Measurements from ENCODE around the gene FOXP1. TPM values are rescaled to one million over a fixed set of nuclear protein-coding genes. Genes with fewer than 3 reads are reported as not detected.

Gene FOXP1
- total RNA-seq, 1 experiment from 2014 or later = 22.1 TPM

DNA sequence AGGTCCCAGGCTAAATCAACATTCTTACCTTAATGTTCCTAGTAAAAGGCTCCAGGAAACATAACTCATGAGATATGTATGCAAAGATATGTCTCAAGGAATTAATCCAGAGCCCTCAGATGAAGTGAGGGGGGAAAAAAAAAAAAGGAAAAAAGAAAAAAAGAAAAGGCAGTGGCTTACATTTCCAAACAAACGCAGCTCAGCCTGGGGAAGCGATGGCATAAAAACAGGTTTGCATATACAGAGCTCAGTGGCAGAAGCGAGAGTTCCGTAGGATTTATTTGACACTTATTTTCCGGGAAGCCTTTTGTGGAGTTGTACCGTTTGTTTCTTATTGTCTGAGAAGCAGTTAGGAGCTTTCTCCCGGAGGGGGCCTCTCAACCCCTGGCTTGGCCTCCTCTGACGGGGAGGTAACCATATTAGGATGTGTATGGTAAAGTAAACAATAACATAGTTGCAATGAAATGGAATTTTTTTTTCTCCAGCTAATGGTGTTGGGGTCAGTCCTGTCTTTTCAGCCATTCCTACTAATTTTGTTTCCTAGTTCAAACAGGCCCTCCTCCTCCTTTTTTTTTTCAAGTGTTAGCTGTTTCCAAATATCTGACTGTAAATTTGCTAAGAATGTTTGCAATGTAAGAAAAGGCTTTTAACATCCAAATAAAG, 338.6 kb downstream of the FOXP1 start:
- peaks cover 22% of the 10 kb centered on the region for H3K4me1 ChIP-seq (replicated peaks)
- peak overlapping the region; percentile 33; the same call in 1 of the 2 replicates for H3K27ac ChIP-seq
- H3K36me3 ChIP-seq = no peaks in the 10 kb centered on the region
- H3K9me3 ChIP-seq (replicated peaks) = no peaks in the 10 kb centered on the region
- no peaks in the 10 kb centered on the region for H3K27me3 ChIP-seq (replicated peaks)
- H3K4me3 ChIP-seq = peak overlapping the region; percentile 15
- DNase-seq (ENCODE audit: low read depth in 1 of 2, low spot score in 2 of 2) = peak; percentile 63 to 67

DNA sequence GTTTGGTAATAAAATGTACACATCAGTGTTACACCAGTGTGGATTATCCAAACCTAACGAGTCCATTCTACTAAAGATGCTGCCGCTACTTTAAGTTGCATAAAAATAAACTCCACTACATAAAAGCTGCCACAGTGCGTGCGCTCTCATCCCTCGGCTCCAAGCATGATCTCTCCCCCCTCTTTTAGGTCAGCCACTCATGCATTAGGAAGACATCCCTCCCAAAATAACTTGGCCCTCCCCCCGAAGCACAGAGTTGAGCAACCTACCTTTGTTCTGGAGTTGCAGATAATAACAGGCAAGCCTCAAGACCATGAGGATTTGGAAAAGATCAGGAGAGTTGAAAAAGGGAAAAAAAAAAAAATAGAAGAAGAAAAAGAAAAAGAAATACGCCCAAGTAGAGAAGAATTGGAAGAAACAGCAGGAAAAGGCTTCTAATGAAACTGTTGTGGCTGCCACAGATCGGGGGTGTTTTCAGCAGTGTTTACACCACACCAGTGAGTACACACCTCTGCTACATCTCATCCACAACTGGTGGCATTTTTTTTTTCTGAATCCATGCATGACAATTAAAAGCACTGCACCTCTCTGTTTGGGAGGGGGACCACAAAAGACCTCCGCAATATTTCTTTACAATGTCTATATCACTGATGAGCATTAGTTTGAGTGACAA, 339.2 kb downstream of the FOXP1 start:
- no peaks in the 10 kb centered on the region for H3K27me3 ChIP-seq (replicated peaks)
- H3K9me3 ChIP-seq (replicated peaks) = no peaks in the 10 kb centered on the region
- peaks cover 20% of the 10 kb centered on the region for H3K4me1 ChIP-seq (replicated peaks)
- peak overlapping the region; percentile 33; the same call in 1 of the 2 replicates for H3K27ac ChIP-seq
- H3K4me3 ChIP-seq = peak overlapping the region; percentile 15
- no peaks in the 10 kb centered on the region for H3K36me3 ChIP-seq
- peak in 1 of 2 experiments; percentile 35 for DNase-seq (ENCODE audit: low read depth in 1 of 2, low spot score in 2 of 2)

DNA sequence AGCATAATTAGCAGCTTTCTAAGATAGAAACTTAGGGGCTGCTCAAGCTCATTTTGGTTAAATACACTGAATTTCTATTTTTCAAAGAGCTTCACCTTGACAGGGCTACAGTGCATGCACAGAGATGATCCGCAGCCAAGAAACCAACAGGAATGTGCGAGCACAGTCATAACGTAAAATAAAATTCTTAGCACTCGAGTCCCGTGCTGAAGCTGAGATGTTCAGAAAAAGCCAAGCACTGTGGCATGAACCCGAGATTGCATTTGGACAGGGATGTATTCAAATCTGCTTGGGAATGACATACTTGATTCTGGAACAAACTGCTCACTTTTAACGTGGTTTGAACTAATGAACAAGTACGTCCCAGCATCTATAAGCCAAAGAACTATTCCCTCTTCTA, 340.3 kb downstream of the FOXP1 start:
- H3K4me1 ChIP-seq (replicated peaks) = peaks cover 13% of the 10 kb centered on the region

DNA sequence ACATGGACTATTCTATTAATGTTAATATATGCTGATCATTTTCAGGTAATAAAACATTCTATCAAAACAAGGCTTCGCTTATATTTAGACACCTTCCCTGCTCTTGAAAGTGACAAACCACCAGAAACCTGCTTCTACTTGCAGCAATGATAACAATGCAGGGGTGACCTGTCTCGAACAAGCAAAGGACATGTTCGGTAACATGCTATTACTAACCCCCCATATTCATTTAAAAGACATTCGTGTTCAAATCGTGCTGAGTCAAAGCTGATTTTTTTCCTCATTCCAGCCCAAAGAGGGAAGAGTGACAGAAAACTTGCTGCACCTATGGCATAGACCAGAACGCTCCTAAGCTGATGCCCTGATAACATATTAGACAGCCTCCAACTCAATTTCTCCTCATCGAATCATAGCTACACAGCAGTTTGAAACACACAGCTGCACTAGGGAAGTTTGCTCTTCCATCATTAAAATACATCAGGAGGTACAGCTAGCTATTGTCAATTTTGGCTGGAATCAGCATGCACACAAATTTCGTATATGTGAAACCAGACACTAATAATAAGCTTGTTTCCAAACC, 341.5 kb downstream of the FOXP1 start:
- DNase-seq (ENCODE audit: low read depth in 1 of 2, low spot score in 2 of 2) = no peak
- no peaks in the 10 kb centered on the region for H3K9me3 ChIP-seq (replicated peaks)
- no peaks in the 10 kb centered on the region for H3K36me3 ChIP-seq
- peaks cover 13% of the 10 kb centered on the region for H3K4me1 ChIP-seq (replicated peaks)
- no peak overlapping the region for H3K4me3 ChIP-seq
- no peaks in the 10 kb centered on the region for H3K27me3 ChIP-seq (replicated peaks)
- H3K27ac ChIP-seq = no peak overlapping the region

More for the DNA sequence above, 340.3 kb downstream of the FOXP1 start:
- no peak overlapping the region for H3K27ac ChIP-seq
- no peaks in the 10 kb centered on the region for H3K27me3 ChIP-seq (replicated peaks)
- DNase-seq (ENCODE audit: low read depth in 1 of 2, low spot score in 2 of 2) = no peak
- no peaks in the 10 kb centered on the region for H3K36me3 ChIP-seq
- H3K4me3 ChIP-seq = no peak overlapping the region
- H3K9me3 ChIP-seq (replicated peaks) = no peaks in the 10 kb centered on the region

DNA sequence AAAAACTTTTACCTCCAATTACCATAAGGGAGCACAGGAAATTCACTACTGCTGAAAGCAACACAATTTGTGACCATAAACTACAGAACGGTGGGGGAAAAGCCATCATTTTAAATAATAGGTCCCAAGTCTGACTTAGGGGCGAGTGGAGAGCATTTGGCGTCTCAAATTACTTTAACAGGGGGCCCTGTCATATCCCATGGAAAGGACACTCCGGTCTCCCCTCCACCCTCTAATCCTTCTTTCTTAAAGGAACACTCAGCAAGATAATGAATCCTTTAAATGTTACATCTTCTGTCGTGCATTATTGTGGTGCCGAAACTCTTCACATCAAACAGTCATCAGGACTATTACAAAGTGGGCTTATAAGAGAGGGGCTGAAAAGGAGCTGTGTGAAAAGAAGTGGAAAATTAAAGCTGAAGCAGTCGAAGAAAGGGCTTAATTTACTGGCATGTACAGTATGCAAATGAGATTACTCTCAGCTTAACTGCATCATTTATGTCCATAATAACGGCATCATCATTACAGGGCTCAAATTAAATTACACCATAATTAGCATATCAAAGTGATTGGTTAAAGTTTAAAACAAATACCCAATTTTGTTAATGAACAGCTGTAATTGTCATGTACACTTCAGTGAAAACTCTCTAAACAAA, 342.2 kb downstream of the FOXP1 start:
- Histone ChIP-seq H3K27ac (no peak overlapping the region), H3K9me3 (replicated peaks) (no peaks in the 10 kb centered on the region), H3K36me3 (no peaks in the 10 kb centered on the region), H3K4me1 (replicated peaks) (peaks cover 13% of the 10 kb centered on the region), H3K27me3 (replicated peaks) (no peaks in the 10 kb centered on the region), H3K4me3 (no peak overlapping the region)
- no peak for DNase-seq (ENCODE audit: low read depth in 1 of 2, low spot score in 2 of 2)

DNA sequence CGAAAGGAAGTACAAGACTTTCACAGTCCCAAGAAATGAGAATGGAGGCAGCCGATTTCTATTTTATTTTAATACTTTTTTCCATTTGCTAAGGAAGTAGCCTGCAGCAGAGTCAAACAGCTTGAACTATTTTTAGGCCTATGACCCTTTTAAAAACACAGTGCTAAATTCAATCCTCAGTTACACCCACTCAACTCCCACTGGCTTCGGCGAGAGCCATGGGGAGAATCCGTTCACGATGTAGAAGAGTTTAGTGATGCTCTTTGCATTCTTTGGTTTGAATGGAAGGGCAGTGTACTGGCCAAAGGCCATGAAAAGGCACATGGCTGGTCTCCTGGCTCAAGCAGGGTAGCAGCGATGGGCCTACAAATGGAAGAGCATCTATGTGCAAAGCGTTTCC, 343.5 kb downstream of the FOXP1 start:
- Histone ChIP-seq H3K9me3 (replicated peaks) (no peaks in the 10 kb centered on the region), H3K27me3 (replicated peaks) (no peaks in the 10 kb centered on the region), H3K36me3 (no peaks in the 10 kb centered on the region), H3K4me3 (no peak overlapping the region), H3K27ac (no peak overlapping the region), H3K4me1 (replicated peaks) (peaks cover 11% of the 10 kb centered on the region)
- no peak for DNase-seq (ENCODE audit: low read depth in 1 of 2, low spot score in 2 of 2)

DNA sequence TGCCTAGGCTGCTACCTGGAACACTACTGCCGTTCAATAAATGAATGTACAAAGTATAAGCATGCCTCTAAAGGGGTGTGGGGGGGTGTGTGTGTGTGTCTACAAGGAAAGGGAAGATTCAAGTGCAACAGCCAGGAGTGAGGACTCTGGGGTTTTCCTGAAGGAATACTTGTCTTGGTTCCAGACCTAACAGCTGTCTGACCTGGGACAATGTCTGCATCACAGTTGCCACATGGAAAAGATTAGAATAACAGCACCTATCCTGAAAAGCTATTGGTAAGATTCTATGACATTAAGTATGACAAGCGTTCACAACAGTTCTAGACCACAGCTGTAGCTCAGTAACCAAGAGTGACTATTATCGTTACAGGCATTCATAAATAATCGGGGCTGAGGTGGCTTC, 345.2 kb downstream of the FOXP1 start:
- Histone ChIP-seq H3K27ac (no peak overlapping the region), H3K4me3 (no peak overlapping the region), H3K36me3 (no peaks in the 10 kb centered on the region), H3K27me3 (replicated peaks) (no peaks in the 10 kb centered on the region), H3K9me3 (replicated peaks) (no peaks in the 10 kb centered on the region), H3K4me1 (replicated peaks) (no peaks in the 10 kb centered on the region)
- no peak for DNase-seq (ENCODE audit: low read depth in 1 of 2, low spot score in 2 of 2)

DNA sequence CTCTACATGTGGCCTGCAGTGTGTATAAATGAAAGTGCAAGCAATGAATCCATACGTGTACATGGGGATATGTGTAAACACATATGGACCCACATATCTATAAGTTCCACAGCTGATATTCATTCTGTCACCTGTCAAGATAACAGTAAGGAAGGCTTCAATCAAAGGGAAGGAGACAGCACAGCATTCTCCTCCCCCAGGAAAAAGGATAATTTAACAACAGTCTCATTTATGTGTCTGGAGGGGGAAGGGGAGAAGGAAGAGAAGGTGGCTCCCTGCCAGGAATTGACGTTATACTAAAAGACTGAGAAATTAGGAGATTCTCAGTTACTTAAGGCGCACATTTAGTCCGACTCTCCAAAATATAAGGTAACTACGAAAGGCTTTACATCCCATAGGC, 345.9 kb downstream of the FOXP1 start:
- Histone ChIP-seq H3K36me3 (no peaks in the 10 kb centered on the region), H3K27me3 (replicated peaks) (no peaks in the 10 kb centered on the region), H3K9me3 (replicated peaks) (no peaks in the 10 kb centered on the region), H3K4me1 (replicated peaks) (no peaks in the 10 kb centered on the region), H3K4me3 (no peak overlapping the region), H3K27ac (no peak overlapping the region)
- no peak for DNase-seq (ENCODE audit: low read depth in 1 of 2, low spot score in 2 of 2)

DNA sequence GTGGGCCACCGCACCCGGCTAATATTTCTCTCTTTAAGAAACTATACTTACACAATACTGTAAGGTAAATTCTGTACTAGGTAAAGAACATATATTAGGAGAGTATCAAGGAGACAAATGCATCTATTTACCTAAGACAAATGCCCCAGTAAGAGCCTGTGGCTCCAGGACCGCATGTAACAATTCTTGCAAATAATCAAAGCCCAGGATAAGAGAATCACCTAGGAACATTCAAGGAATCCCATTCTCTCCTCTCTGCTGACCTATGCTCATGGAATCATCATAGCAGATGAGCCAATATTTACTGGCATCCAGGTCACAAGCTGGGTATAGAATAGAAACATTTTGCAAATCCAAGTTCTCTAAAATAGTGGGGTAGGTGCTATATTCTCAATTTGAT, 347.7 kb downstream of the FOXP1 start:
- Histone ChIP-seq H3K4me1 (replicated peaks) (no peaks in the 10 kb centered on the region), H3K9me3 (replicated peaks) (no peaks in the 10 kb centered on the region), H3K4me3 (no peak overlapping the region), H3K36me3 (no peaks in the 10 kb centered on the region), H3K27ac (no peak overlapping the region), H3K27me3 (replicated peaks) (no peaks in the 10 kb centered on the region)
- DNase-seq (ENCODE audit: low read depth in 1 of 2, low spot score in 2 of 2) = no peak

DNA sequence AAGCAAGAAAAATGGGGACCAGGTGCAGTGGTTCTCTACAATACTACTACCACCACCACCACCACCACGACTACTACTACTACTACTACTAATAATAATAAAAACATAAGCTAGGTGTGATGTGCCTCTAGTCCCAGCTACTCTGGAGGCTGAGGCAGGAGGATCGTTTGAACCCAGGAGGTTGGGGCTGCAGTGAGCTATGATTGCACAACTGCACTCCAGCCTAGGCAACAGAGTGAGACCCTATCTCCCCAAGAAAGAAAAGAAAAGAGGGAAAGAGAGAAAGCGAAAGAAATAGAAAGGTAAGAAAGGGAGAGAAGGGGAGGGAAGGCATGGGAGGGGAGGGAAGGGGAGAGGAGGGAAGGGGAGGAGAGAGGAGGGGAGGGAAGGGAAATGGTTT, 350.6 kb downstream of the FOXP1 start:
- no peaks in the 10 kb centered on the region for H3K27me3 ChIP-seq (replicated peaks)
- no peak overlapping the region for H3K27ac ChIP-seq
- no peaks in the 10 kb centered on the region for H3K4me1 ChIP-seq (replicated peaks)
- no peaks in the 10 kb centered on the region for H3K36me3 ChIP-seq
- no peaks in the 10 kb centered on the region for H3K9me3 ChIP-seq (replicated peaks)
- no peak for DNase-seq (ENCODE audit: low read depth in 1 of 2, low spot score in 2 of 2)
- no peak overlapping the region for H3K4me3 ChIP-seq

DNA sequence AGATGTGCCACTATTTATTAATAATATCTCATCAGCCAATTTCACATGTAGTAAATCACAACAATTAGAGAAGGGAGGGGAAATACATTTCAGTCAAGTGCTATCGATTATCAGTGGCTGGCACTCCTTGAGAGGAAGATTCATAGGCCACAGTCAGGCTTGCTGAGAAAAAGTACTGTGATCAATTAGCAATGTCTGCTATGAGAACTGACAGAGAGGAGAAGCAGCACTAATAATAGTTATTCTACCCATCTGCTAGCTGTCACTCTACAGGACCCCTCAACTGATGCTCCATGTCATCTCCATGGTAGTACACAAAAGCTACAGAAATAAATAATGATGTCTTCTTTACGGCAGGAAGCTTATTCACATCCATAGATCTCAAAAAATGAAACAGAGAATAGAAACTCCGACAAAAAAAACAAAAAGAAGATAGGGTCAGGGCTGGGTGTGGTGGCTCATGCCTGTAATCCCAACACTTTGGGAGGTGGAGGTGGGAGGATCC, 351.3 kb downstream of the FOXP1 start:
- Histone ChIP-seq H3K36me3 (no peaks in the 10 kb centered on the region), H3K4me1 (replicated peaks) (peaks cover 3% of the 10 kb centered on the region), H3K4me3 (no peak overlapping the region), H3K27me3 (replicated peaks) (no peaks in the 10 kb centered on the region), H3K27ac (no peak overlapping the region), H3K9me3 (replicated peaks) (no peaks in the 10 kb centered on the region)
- DNase-seq (ENCODE audit: low read depth in 1 of 2, low spot score in 2 of 2) = no peak

DNA sequence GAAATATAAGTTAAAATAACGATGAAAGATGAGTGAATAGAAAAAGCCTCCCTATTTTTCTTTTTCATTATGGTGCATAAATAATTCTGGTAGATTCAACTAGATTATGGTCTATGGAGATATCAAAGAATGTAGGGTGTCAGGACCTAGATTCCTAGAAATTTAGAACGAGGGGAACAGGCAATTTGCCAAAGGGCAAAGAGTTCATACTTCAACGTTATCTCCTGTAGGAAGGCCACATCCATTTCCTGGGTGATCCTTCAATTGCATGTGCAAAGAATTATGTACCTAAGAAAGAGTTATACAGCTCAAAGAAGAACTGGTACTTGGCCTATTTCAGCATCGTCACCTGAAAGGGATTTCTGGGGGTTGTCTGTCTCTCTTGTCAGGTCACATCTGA, 351.8 kb downstream of the FOXP1 start:
- Histone ChIP-seq H3K4me1 (replicated peaks) (peaks cover 8% of the 10 kb centered on the region), H3K27ac (no peak overlapping the region), H3K27me3 (replicated peaks) (no peaks in the 10 kb centered on the region), H3K4me3 (no peak overlapping the region), H3K9me3 (replicated peaks) (no peaks in the 10 kb centered on the region), H3K36me3 (no peaks in the 10 kb centered on the region)
- no peak for DNase-seq (ENCODE audit: low read depth in 1 of 2, low spot score in 2 of 2)

DNA sequence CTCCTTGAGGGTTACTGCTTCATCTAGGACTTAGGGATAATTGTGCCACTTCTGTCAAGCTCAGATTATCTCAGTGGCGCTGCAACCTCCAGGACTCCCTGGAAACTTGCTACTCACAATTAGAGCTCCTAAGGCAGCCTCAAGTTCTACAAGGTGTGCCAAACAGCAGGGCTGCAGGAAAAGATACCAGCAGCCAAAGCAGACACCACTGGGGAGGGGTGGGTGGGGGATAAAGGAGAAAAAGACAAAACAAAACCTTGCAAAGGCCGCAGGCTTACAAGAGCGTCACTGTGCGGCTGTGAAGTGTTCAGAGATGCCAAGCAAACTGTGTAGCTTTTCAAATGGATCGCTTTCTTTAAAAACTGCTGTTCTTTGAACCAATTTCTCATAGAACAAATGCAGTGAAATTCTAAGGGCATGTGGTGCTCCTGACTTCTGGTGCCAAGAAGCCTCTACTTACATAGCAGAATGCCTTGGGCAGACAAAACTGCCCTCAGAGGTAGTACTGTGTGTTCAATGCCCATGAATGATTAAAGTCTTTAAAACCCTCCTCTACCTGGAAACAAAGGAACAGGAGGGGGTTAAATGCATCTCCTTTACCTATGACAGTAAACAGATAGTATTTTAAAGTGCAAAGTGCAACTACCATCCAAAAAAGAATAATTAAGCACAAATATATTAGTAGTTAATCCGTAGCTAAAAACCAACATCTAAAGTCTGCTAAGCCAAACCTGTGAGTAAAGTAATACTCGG, 353.4 kb downstream of the FOXP1 start:
- DNase-seq (ENCODE audit: low read depth in 1 of 2, low spot score in 2 of 2) = no peak
- no peak overlapping the region for H3K27ac ChIP-seq

More for the DNA sequence above, 353.4 kb downstream of the FOXP1 start:
- Histone ChIP-seq H3K36me3 (no peaks in the 10 kb centered on the region), H3K4me3 (no peak overlapping the region), H3K9me3 (replicated peaks) (no peaks in the 10 kb centered on the region), H3K4me1 (replicated peaks) (peaks cover 24% of the 10 kb centered on the region), H3K27me3 (replicated peaks) (no peaks in the 10 kb centered on the region)
